H9 (cell line): Measurements from ENCODE around the gene LEKR1. TPM values are rescaled to one million over a fixed set of nuclear protein-coding genes. Genes with fewer than 3 reads are reported as not detected.

Experiments
- DNase-seq: peaks from one replicate; pipeline ENCODE4 v3.0.0-alpha.2; 2017
- H2AFZ ChIP-seq: one replicate; pipeline ENCODE4 v1.6.1; 2013; ENCODE audit warnings: mild to moderate bottlenecking, low read length, control low read depth, moderate library complexity
- H2AK5ac ChIP-seq: 2 replicates; pipeline ENCODE4 v1.6.1; 2013; ENCODE audit warnings: low read length, control low read depth, mixed read lengths; ENCODE audit not compliant: insufficient read length
- H2BK120ac ChIP-seq: one replicate; pipeline ENCODE4 v1.6.1; 2013; ENCODE audit warnings: low read depth, mild to moderate bottlenecking, low read length, control low read depth, inconsistent platforms; ENCODE audit not compliant: poor library complexity, severe bottlenecking
- H2BK12ac ChIP-seq: 2 replicates; pipeline ENCODE4 v1.6.1; 2013; ENCODE audit warnings: low read length, control low read depth, mixed read lengths, low read depth; ENCODE audit not compliant: insufficient read length
- H2BK15ac ChIP-seq: 2 replicates; pipeline ENCODE4 v1.6.1; 2013; ENCODE audit warnings: low read depth, low read length, control low read depth
- H2BK20ac ChIP-seq: one replicate; pipeline ENCODE4 v1.6.1; 2013; ENCODE audit warnings: low read depth, mild to moderate bottlenecking, low read length, control low read depth, inconsistent platforms; ENCODE audit not compliant: poor library complexity, severe bottlenecking
- H2BK5ac ChIP-seq: 2 replicates; pipeline ENCODE4 v1.6.1; 2013; ENCODE audit warnings: low read length, control low read depth, mixed read lengths; ENCODE audit not compliant: insufficient read length
- H3K14ac ChIP-seq: 2 replicates; pipeline ENCODE4 v1.6.1; 2013; ENCODE audit warnings: low read length, control low read depth; ENCODE audit not compliant: insufficient read depth
- H3K18ac ChIP-seq: 2 replicates; pipeline ENCODE4 v1.6.1; 2013; ENCODE audit warnings: low read depth, mild to moderate bottlenecking, mixed read lengths, low read length, control low read depth; ENCODE audit not compliant: insufficient read length
- H3K23ac ChIP-seq: 2 replicates; pipeline ENCODE4 v1.6.1; 2013; ENCODE audit warnings: low read length, control low read depth, mixed read lengths, low read depth; ENCODE audit not compliant: insufficient read length
- H3K23me2 ChIP-seq: 2 replicates; pipeline ENCODE4 v1.6.1; 2013; ENCODE audit warnings: low read depth, mild to moderate bottlenecking, mixed read lengths, low read length, control low read depth; ENCODE audit not compliant: insufficient read length, poor library complexity, severe bottlenecking
- H3K27ac ChIP-seq: 2 replicates; pipeline ENCODE4 v1.5.1; 2013; ENCODE audit warnings: low read length, control low read depth, mixed read lengths, low read depth; ENCODE audit not compliant: insufficient read length
- H3K27me3 ChIP-seq: 2 replicates; pipeline ENCODE4 v1.6.1; 2013; ENCODE audit warnings: low read length, control low read depth, inconsistent platforms; ENCODE audit not compliant: insufficient read depth
- H3K4ac ChIP-seq: 2 replicates; pipeline ENCODE4 v1.6.1; 2013; ENCODE audit warnings: low read depth, mild to moderate bottlenecking, control low read depth, inconsistent platforms, low read length, moderate library complexity
- H3K4me1 ChIP-seq: 2 replicates; pipeline ENCODE4 v1.6.1; 2013; ENCODE audit warnings: low read length, control low read depth, inconsistent platforms; ENCODE audit not compliant: insufficient read depth
- H3K4me2 ChIP-seq: 2 replicates; pipeline ENCODE4 v1.6.1; 2013; ENCODE audit warnings: low read length, control low read depth, mixed read lengths; ENCODE audit not compliant: insufficient read length, insufficient read depth
- H3K56ac ChIP-seq: 2 replicates; pipeline ENCODE4 v1.6.1; 2013; ENCODE audit warnings: low read depth, mild to moderate bottlenecking, mixed read lengths, low read length, control low read depth; ENCODE audit not compliant: insufficient read length
- H3K79me1 ChIP-seq: 2 replicates; pipeline ENCODE4 v1.6.1; 2013; ENCODE audit warnings: low read depth, mild to moderate bottlenecking, moderate library complexity, low read length, control low read depth, inconsistent platforms; ENCODE audit not compliant: insufficient read depth, poor library complexity, severe bottlenecking
- H3K79me2 ChIP-seq: 2 replicates; pipeline ENCODE4 v1.6.1; 2013; ENCODE audit warnings: low read length, control low read depth, inconsistent platforms; ENCODE audit not compliant: insufficient read depth
- H3K9ac ChIP-seq: 2 replicates; pipeline ENCODE4 v1.6.1; 2013; ENCODE audit warnings: low read length, control low read depth, mixed read lengths; ENCODE audit not compliant: insufficient read length; ENCODE audit errors: extremely low read depth
- H3K9me3 ChIP-seq: one replicate; pipeline ENCODE4 v1.6.1; 2013; ENCODE audit warnings: low read depth, low read length, inconsistent platforms; ENCODE audit not compliant: control insufficient read depth
- H3T11ph ChIP-seq: one replicate; pipeline ENCODE4 v1.6.1; 2013; ENCODE audit warnings: mild to moderate bottlenecking, low read length, control low read depth, inconsistent platforms
- H4K20me1 ChIP-seq: one replicate; pipeline ENCODE4 v1.6.1; 2013; ENCODE audit not compliant: control insufficient read depth, insufficient read length, insufficient read depth
- H4K5ac ChIP-seq: 2 replicates; pipeline ENCODE4 v1.6.1; 2013; ENCODE audit warnings: low read depth, mild to moderate bottlenecking, mixed read lengths, low read length, control low read depth; ENCODE audit not compliant: insufficient read length
- H4K8ac ChIP-seq: replicated peaks from 2 replicates; pipeline ENCODE4 v1.6.1; 2013; ENCODE audit warnings: low read length, control low read depth, mixed read lengths, low read depth; ENCODE audit not compliant: insufficient read length
- H4K91ac ChIP-seq: 2 replicates; pipeline ENCODE4 v1.6.1; 2013; ENCODE audit warnings: low read depth, mild to moderate bottlenecking, moderate library complexity, mixed read lengths, low read length, control low read depth; ENCODE audit not compliant: insufficient read length
- H3K27ac Mint-ChIP-seq, 3 experiments: 2 replicates in 2 of 3; 3 replicates in 1 of 3; pipeline ENCODE4 v1.8.0; 2020 to 2021; ENCODE audit warnings: mixed read lengths in 3 of 3, mild to moderate bottlenecking in 1 of 3, moderate library complexity in 1 of 3
- H3K27me3 Mint-ChIP-seq: 2 replicates; pipeline ENCODE4 v1.8.0; 2021; ENCODE audit warnings: low read depth, mild to moderate bottlenecking, moderate library complexity, mixed read lengths
- H3K36me3 Mint-ChIP-seq, 3 experiments: 2 replicates in 2 of 3; 3 replicates in 1 of 3; pipeline ENCODE4 v1.8.0; 2020 to 2021; ENCODE audit warnings: low read depth in 3 of 3, mixed read lengths in 3 of 3; ENCODE audit not compliant: insufficient read depth in 1 of 3
- H3K4me1 Mint-ChIP-seq, 2 experiments: 2 replicates each; pipeline ENCODE4 v1.8.0; 2020; ENCODE audit warnings: mixed read lengths in 2 of 2
- H3K4me3 Mint-ChIP-seq, 2 experiments: 2 replicates in 1 of 2; 3 replicates in 1 of 2; pipeline ENCODE4 v1.8.0; 2020 to 2021; ENCODE audit warnings: mild to moderate bottlenecking in 2 of 2, mixed read lengths in 2 of 2, moderate library complexity in 1 of 2
- H3K9me3 Mint-ChIP-seq, 2 experiments: 2 replicates in 1 of 2; 3 replicates in 1 of 2; pipeline ENCODE4 v1.8.0; 2020; ENCODE audit warnings: mild to moderate bottlenecking in 2 of 2, mixed read lengths in 2 of 2, moderate library complexity in 1 of 2
- WGBS: extraction: QIAGEN DNeasy Blood & Tissue Kit; methylation state at CpG from one replicate; pipeline ENCODE4 v1.1.7; 2013; ENCODE audit warnings: missing lambda C conversion rate, low lambda C conversion rate, mixed read lengths; ENCODE audit not compliant: insufficient read length; ENCODE audit errors: extremely low coverage; 5-methylcytosine and 5-hydroxymethylcytosine counted together
- total RNA-seq: library from RNA; stranded (reverse); gene quantifications from 2 replicates; pipeline ENCODE4 v1.2.1, GENCODE V29; 2021
- TF ChIP-seq, protein P1 (sequence below): fragments of 200-600 bp; sonication (generic); conservative IDR thresholded peaks from 3 replicates; pipeline ENCODE4 v1.8.0; 2021; ENCODE audit warnings: antibody characterized with exemption, mild to moderate bottlenecking

The LEKR1 gene
- total RNA-seq, 1 experiment from 2014 or later: not detected

DNA sequence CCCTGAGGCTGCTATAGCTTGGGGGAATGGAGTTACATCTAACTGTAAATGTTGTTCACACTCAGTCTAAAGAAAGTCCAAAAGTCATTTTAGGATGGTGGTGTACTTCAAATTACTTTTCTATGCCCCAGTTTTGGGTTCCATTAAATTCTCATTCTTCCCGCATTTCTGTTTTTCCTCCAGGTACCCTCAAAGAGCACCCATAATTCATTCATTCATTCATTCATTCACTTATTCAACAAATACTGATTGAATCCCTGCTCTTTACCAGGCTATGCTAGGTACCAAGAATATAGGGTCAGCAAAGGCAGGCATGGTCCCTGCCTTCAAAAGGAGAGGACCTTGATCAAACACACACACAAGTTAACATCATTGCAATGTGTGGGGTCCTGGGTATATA, 257.7 kb downstream of the LEKR1 start:
- Histone ChIP-seq H3K4me1 (peaks cover 6% of the 10 kb centered on the region; the same call in 1 of the 2 replicates), H3K79me2 (no peaks in the 10 kb centered on the region), H3K4me2 (no peak overlapping the region), H3K14ac (no peak overlapping the region), H3T11ph (no peak overlapping the region), H2BK20ac (no peak overlapping the region), H3K9ac (no peak overlapping the region), H3K4ac (no peak overlapping the region), H2BK5ac (no peak overlapping the region), H3K56ac (no peak overlapping the region), H4K91ac (no peak overlapping the region), H3K27ac (no peak overlapping the region), H4K5ac (no peak overlapping the region), H4K20me1 (no peaks in the 10 kb centered on the region), H2AK5ac (no peak overlapping the region), H2AFZ (no peak overlapping the region), H3K23me2 (peaks cover 7% of the 10 kb centered on the region), H3K18ac (no peak overlapping the region), H2BK15ac (no peak overlapping the region), H2BK12ac (no peak overlapping the region), H3K23ac (no peak overlapping the region), H4K8ac (no peak overlapping the region), H2BK120ac (no peak overlapping the region), H3K27me3 (no peaks in the 10 kb centered on the region), H3K9me3 (no peaks in the 10 kb centered on the region), H3K79me1 (no peaks in the 10 kb centered on the region)
- WGBS: no CpG with 5 or more reads among the region's 1 CpG
- H3K4me1 Mint-ChIP-seq: peaks cover 32 to 33% of the 10 kb centered on the region in 2 experiments
- H3K36me3 Mint-ChIP-seq: no peaks in the 10 kb centered on the region
- TF ChIP-seq, protein P1, sequence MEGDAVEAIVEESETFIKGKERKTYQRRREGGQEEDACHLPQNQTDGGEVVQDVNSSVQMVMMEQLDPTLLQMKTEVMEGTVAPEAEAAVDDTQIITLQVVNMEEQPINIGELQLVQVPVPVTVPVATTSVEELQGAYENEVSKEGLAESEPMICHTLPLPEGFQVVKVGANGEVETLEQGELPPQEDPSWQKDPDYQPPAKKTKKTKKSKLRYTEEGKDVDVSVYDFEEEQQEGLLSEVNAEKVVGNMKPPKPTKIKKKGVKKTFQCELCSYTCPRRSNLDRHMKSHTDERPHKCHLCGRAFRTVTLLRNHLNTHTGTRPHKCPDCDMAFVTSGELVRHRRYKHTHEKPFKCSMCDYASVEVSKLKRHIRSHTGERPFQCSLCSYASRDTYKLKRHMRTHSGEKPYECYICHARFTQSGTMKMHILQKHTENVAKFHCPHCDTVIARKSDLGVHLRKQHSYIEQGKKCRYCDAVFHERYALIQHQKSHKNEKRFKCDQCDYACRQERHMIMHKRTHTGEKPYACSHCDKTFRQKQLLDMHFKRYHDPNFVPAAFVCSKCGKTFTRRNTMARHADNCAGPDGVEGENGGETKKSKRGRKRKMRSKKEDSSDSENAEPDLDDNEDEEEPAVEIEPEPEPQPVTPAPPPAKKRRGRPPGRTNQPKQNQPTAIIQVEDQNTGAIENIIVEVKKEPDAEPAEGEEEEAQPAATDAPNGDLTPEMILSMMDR: no peak
- no peak overlapping the region for H3K27ac Mint-ChIP-seq
- no peaks in the 10 kb centered on the region for H3K9me3 Mint-ChIP-seq
- peaks cover 22% of the 10 kb centered on the region for H3K27me3 Mint-ChIP-seq
- no peak for DNase-seq
- no peak overlapping the region for H3K4me3 Mint-ChIP-seq
